VCaP (cell line): ENCODE measurements around the gene SLC22A2.

Experiments
- H3K27ac ChIP-seq: fragments of 450-650 bp; 2 replicates; pipeline ENCODE4 v1.5.1; 2017
- CTCF ChIP-seq: fragments of 450-650 bp; conservative IDR thresholded peaks from 2 replicates; pipeline ENCODE4 v1.5.1; 2017; ENCODE audit warnings: mild to moderate bottlenecking, moderate library complexity

Gene SLC22A2

DNA sequence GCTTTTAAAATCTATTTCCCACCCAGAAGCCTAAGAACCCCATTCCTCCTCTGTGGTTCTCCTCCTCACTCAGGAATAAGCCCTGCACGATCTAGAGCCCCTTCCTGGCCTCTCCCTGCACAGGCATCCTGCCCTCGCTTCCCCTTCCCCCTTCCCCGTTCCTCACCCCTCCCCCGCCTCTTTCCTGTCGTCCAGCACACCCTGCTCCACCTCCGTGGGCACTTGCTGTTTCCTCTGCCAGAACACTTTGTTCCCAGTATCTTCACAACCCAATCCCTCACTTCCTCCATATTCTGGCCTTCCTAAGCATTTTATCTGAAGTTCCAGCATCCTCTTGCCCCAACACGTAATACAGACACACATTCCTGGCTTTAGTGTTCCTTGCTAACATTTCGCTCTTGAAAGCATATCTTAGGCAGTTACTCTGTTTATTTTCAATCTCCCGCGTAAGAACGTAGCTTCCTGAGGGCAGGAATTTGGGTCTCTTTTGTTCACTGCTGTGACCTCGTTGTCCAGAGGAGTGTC lies 20.2 kb upstream of the SLC22A2 start:
- no peak for TF ChIP-seq CTCF
- H3K27ac ChIP-seq, result no peak overlapping the region

GRCh38 chr6:160278311-160278710 lies 19.7 kb upstream of the SLC22A2 start:
- H3K27ac ChIP-seq, result no peak overlapping the region
- no peak for TF ChIP-seq CTCF

GRCh38 chr6:160277546-160277945 lies 18.9 kb upstream of the SLC22A2 start:
- no peak for TF ChIP-seq CTCF
- H3K27ac ChIP-seq, result no peak overlapping the region

GRCh38 chr6:160277144-160277543 lies 18.5 kb upstream of the SLC22A2 start:
- TF ChIP-seq CTCF, result no peak
- no peak overlapping the region for H3K27ac ChIP-seq

DNA sequence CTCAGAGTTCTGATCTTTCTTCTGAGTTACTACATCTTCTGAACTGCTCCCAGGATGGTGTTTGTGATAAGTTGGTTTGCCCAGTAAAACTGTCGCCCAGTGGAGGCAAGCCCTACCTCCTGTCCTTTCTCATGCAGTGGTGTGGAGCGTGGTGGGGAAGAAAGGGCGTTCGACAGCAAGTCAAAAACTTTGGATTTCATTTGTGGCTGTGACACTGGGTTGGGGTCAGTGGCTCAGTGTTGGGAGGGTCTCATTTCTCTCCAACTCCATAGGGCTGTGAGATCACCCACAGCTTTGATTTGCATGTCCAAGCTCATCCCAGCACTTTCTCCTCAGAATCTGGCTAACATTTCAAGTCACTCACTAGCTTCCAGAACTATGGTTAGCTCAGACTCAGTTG lies 17.5 kb upstream of the SLC22A2 start:
- no peak for TF ChIP-seq CTCF
- H3K27ac ChIP-seq, result no peak overlapping the region

GRCh38 chr6:160275511-160276003 lies 16.9 kb upstream of the SLC22A2 start:
- TF ChIP-seq CTCF, result no peak
- no peak overlapping the region for H3K27ac ChIP-seq

GRCh38 chr6:160274871-160275510 lies 16.4 kb upstream of the SLC22A2 start:
- H3K27ac ChIP-seq, result no peak overlapping the region
- TF ChIP-seq CTCF, result no peak
